PC-3 (cell line): ENCODE results near the gene KCNJ5.

ENCODE experiments used
- CTCF ChIP-seq: fragments of 300-600 bp; sonication (generic); conservative IDR thresholded peaks from 2 replicates; pipeline ENCODE4 v1.5.1; 2017; ENCODE audit warnings: antibody characterized with exemption, low read depth, mild to moderate bottlenecking, low read length
- EZH2 ChIP-seq: fragments of 300-600 bp; sonication (generic); IDR thresholded peaks from one replicate; pipeline ENCODE4 v1.6.1; 2017; ENCODE audit warnings: antibody characterized with exemption, mild to moderate bottlenecking, low read length; ENCODE audit not compliant: unreplicated experiment
- EZH2phosphoT487 ChIP-seq: fragments of 300-600 bp; sonication (generic); IDR thresholded peaks from 2 replicates; pipeline ENCODE4 v1.6.1; 2018; ENCODE audit warnings: mild to moderate bottlenecking, antibody characterized with exemption, low read length, borderline replicate concordance

DNA sequence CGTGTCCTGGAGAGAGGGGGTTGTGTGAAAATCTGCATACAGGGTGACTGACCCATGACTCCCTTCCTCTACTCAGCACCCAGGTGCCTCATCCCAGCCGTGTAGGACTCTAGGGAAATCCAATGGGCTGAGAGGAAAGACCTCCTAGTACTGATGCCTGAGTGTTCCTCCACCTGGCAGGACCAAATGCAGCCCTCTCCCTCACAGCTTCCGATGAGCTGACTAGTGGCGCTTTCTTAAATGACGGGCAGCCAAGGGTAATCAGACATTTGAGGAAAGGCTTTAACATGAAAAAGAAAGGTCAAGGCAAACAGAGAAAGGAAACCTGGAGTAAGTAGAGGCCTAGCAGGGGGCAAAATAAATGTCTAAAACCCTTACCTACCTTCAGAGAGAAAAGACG, 19.1 kb upstream of the KCNJ5 start:
- TF ChIP-seq CTCF (no peak), EZH2phosphoT487 (no peak), EZH2 (no peak)
